ENCODE data around the gene FBXO40.

The FBXO40 gene

DNA sequence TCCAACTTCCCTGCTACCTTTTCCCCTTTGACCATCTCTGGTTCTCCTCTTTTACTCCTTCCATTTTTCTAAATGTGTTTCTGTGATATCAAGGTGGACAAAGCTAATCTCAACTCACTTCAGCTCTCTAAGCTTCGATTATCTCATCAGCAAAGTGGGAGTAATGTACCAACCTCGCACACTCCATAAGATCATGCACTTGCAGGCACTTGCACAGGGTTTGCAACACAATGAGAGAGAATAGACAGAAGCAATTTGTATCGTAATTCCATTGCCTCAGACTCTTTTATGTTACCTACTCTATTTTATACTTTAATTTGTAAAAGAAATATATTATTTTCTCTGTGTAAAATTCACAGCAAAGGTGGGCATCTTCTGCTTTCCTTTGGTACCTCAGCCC lies 40.4 kb upstream of the FBXO40 start:
- Histone ChIP-seq H3K27me3 (ENCODE audit: insufficient read depth, low read length) (no peaks in the 10 kb centered on the region), H2BK5ac (ENCODE audit: low read depth, low read length, poor library complexity) (no peak overlapping the region), H2AFZ (ENCODE audit: insufficient read depth, low read length, poor library complexity) (no peak overlapping the region), H4K91ac (ENCODE audit: low read depth, low read length) (no peak overlapping the region), H2BK12ac (ENCODE audit: low read length) (no peak overlapping the region), H2AK5ac (ENCODE audit: low read length) (no peak overlapping the region), H3K36me3 (ENCODE audit: control insufficient read depth in 1 of 2, insufficient read depth in 2 of 2, low read length in 2 of 2) (no peaks in the 10 kb centered on the region), H3K27ac (ENCODE audit: low read depth, low read length) (no peak overlapping the region), H3K4ac (ENCODE audit: low read depth, low read length) (no peak overlapping the region), H3K79me1 (ENCODE audit: low read length) (no peaks in the 10 kb centered on the region), H3K4me2 (ENCODE audit: low read length) (no peak overlapping the region), H3K14ac (ENCODE audit: low read length) (no peak overlapping the region), H3K9me3 (ENCODE audit: insufficient read depth, low read depth, low read length) (no peaks in the 10 kb centered on the region), H2BK120ac (ENCODE audit: insufficient read depth, low read length, poor library complexity) (no peak overlapping the region), H3K4me3 (ENCODE audit: low read depth, low read length) (no peak overlapping the region), H3K23ac (ENCODE audit: low read length) (no peak overlapping the region), H3K79me2 (ENCODE audit: control insufficient read depth, insufficient read depth, low read length, poor library complexity) (no peaks in the 10 kb centered on the region), H3K18ac (ENCODE audit: low read length) (no peak overlapping the region), H3K4me1 (ENCODE audit: control insufficient read depth in 1 of 2, insufficient read depth in 2 of 2, low read length in 2 of 2) (no peaks in the 10 kb centered on the region), H4K8ac (ENCODE audit: low read depth, low read length) (no peak overlapping the region), H3K9ac (ENCODE audit: low read length) (no peak overlapping the region), H4K12ac (ENCODE audit: low read depth, low read length) (no peak overlapping the region)
- DNase-seq: no peak
- no CpG with 5 or more reads among the region's 3 CpGs for WGBS (ENCODE audit: extremely low coverage, insufficient coverage, insufficient read length)

DNA sequence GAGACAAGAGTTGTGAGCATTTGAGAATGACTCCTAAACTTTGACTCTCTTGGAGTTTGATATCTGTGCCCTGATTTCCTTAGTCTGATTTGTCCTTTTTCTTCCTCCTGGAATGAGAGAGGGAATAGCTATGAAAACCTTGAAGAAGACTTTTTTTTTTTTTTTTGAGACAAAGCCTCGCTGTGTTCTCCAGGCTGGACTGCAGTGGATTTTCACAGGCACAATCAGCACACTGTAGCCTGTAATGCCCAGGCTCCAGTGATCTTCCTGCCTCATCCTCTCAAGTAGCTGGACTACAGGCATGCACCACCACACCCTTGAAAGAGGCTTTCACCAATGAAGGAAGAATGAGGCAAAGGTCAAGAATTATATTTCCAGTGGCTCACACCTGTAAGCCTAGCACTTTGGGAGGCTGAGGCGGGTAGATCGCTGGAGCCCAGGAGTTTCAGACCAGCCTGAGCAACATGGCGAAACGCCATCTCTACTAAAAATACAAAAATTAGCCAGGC lies 35.7 kb upstream of the FBXO40 start:
- no CpG with 5 or more reads among the region's 5 CpGs for WGBS (ENCODE audit: extremely low coverage, insufficient coverage, insufficient read length)
- Histone ChIP-seq H2BK5ac (ENCODE audit: low read depth, low read length, poor library complexity) (no peak overlapping the region), H3K4ac (ENCODE audit: low read depth, low read length) (no peak overlapping the region), H2BK12ac (ENCODE audit: low read length) (no peak overlapping the region), H3K36me3 (ENCODE audit: control insufficient read depth in 1 of 2, insufficient read depth in 2 of 2, low read length in 2 of 2) (no peaks in the 10 kb centered on the region), H3K14ac (ENCODE audit: low read length) (no peak overlapping the region), H3K9ac (ENCODE audit: low read length) (no peak overlapping the region), H3K9me3 (ENCODE audit: insufficient read depth, low read depth, low read length) (no peaks in the 10 kb centered on the region), H4K8ac (ENCODE audit: low read depth, low read length) (no peak overlapping the region), H3K18ac (ENCODE audit: low read length) (no peak overlapping the region), H3K4me1 (ENCODE audit: control insufficient read depth in 1 of 2, insufficient read depth in 2 of 2, low read length in 2 of 2) (no peaks in the 10 kb centered on the region), H2BK120ac (ENCODE audit: insufficient read depth, low read length, poor library complexity) (no peak overlapping the region), H3K4me3 (ENCODE audit: low read depth, low read length) (no peak overlapping the region), H3K27ac (ENCODE audit: low read depth, low read length) (no peak overlapping the region), H4K12ac (ENCODE audit: low read depth, low read length) (no peak overlapping the region), H2AK5ac (ENCODE audit: low read length) (no peak overlapping the region), H2AFZ (ENCODE audit: insufficient read depth, low read length, poor library complexity) (no peak overlapping the region), H4K91ac (ENCODE audit: low read depth, low read length) (no peak overlapping the region), H3K23ac (ENCODE audit: low read length) (no peak overlapping the region), H3K79me1 (ENCODE audit: low read length) (no peaks in the 10 kb centered on the region), H3K79me2 (ENCODE audit: control insufficient read depth, insufficient read depth, low read length, poor library complexity) (no peaks in the 10 kb centered on the region), H3K27me3 (ENCODE audit: insufficient read depth, low read length) (no peaks in the 10 kb centered on the region), H3K4me2 (ENCODE audit: low read length) (no peak overlapping the region)
- peak in 1 of 2 donors; percentile 39 for DNase-seq

DNA sequence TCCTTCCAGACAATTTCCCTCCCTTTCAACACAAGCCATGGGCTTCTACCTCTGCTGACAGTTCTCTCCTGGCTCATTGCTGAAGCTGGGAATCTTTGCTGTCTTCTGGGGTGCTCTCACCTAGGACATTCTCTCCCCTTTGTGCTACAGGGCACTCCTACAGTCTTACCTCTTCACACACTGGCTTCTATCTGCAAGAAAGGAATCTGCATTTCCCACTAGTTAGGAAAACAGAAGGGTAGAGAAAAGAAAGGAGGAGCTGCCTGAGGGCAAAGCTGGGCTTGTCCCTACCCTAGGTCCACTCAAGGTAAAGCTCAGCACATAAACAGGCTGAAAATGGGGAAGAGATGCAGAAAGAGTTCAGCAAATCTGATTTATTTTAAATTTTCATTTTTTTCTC lies 31.0 kb upstream of the FBXO40 start:
- Histone ChIP-seq H3K9ac (ENCODE audit: low read length) (no peak overlapping the region), H2AK5ac (ENCODE audit: low read length) (no peak overlapping the region), H3K79me1 (ENCODE audit: low read length) (no peaks in the 10 kb centered on the region), H3K79me2 (ENCODE audit: control insufficient read depth, insufficient read depth, low read length, poor library complexity) (no peaks in the 10 kb centered on the region), H4K12ac (ENCODE audit: low read depth, low read length) (no peak overlapping the region), H3K4me3 (ENCODE audit: low read depth, low read length) (no peak overlapping the region), H3K4ac (ENCODE audit: low read depth, low read length) (no peak overlapping the region), H3K18ac (ENCODE audit: low read length) (no peak overlapping the region), H4K91ac (ENCODE audit: low read depth, low read length) (no peak overlapping the region), H3K4me2 (ENCODE audit: low read length) (no peak overlapping the region), H2AFZ (ENCODE audit: insufficient read depth, low read length, poor library complexity) (no peak overlapping the region), H3K4me1 (ENCODE audit: control insufficient read depth in 1 of 2, insufficient read depth in 2 of 2, low read length in 2 of 2) (no peaks in the 10 kb centered on the region), H3K9me3 (ENCODE audit: insufficient read depth, low read depth, low read length) (no peaks in the 10 kb centered on the region), H3K27me3 (ENCODE audit: insufficient read depth, low read length) (no peaks in the 10 kb centered on the region), H2BK120ac (ENCODE audit: insufficient read depth, low read length, poor library complexity) (no peak overlapping the region), H3K27ac (ENCODE audit: low read depth, low read length) (no peak overlapping the region), H3K36me3 (ENCODE audit: control insufficient read depth in 1 of 2, insufficient read depth in 2 of 2, low read length in 2 of 2) (no peaks in the 10 kb centered on the region), H2BK12ac (ENCODE audit: low read length) (peak overlapping the region; percentile 66), H3K14ac (ENCODE audit: low read length) (peak overlapping the region; percentile 37), H4K8ac (ENCODE audit: low read depth, low read length) (peak overlapping the region; percentile 56), H3K23ac (ENCODE audit: low read length) (no peak overlapping the region), H2BK5ac (ENCODE audit: low read depth, low read length, poor library complexity) (no peak overlapping the region)
- peak in 1 of 2 donors; percentile 12 for DNase-seq

DNA sequence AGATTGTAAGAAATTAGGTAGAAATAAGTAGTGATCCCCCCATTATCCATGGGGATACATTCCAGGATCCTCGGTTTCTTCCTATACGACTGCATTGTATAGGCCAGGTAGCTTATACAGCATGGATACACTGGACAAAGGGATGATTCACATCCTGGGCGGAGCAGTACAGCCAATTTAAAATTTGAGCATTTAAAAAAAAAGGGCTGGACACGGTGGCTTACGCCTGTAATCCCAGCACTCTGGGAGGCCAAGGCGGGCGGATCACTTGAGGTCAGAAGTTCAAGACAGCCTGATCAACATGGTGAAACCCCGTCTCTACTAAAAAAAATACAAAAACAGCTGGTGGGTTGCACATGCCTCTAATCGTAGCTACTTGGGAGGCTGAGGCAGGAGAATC lies 26.4 kb upstream of the FBXO40 start:
- Histone ChIP-seq H4K91ac (ENCODE audit: low read depth, low read length) (no peak overlapping the region), H3K9me3 (ENCODE audit: insufficient read depth, low read depth, low read length) (no peaks in the 10 kb centered on the region), H3K27ac (ENCODE audit: low read depth, low read length) (no peak overlapping the region), H3K14ac (ENCODE audit: low read length) (no peak overlapping the region), H2BK5ac (ENCODE audit: low read depth, low read length, poor library complexity) (no peak overlapping the region), H3K36me3 (ENCODE audit: control insufficient read depth in 1 of 2, insufficient read depth in 2 of 2, low read length in 2 of 2) (no peaks in the 10 kb centered on the region), H2AK5ac (ENCODE audit: low read length) (no peak overlapping the region), H2BK120ac (ENCODE audit: insufficient read depth, low read length, poor library complexity) (no peak overlapping the region), H3K4ac (ENCODE audit: low read depth, low read length) (no peak overlapping the region), H3K4me3 (ENCODE audit: low read depth, low read length) (no peak overlapping the region), H4K12ac (ENCODE audit: low read depth, low read length) (no peak overlapping the region), H3K27me3 (ENCODE audit: insufficient read depth, low read length) (no peaks in the 10 kb centered on the region), H3K9ac (ENCODE audit: low read length) (no peak overlapping the region), H2BK12ac (ENCODE audit: low read length) (no peak overlapping the region), H3K23ac (ENCODE audit: low read length) (no peak overlapping the region), H2AFZ (ENCODE audit: insufficient read depth, low read length, poor library complexity) (no peak overlapping the region), H4K8ac (ENCODE audit: low read depth, low read length) (no peak overlapping the region), H3K4me2 (ENCODE audit: low read length) (no peak overlapping the region), H3K18ac (ENCODE audit: low read length) (no peak overlapping the region), H3K79me2 (ENCODE audit: control insufficient read depth, insufficient read depth, low read length, poor library complexity) (no peaks in the 10 kb centered on the region), H3K4me1 (ENCODE audit: control insufficient read depth in 1 of 2, insufficient read depth in 2 of 2, low read length in 2 of 2) (no peaks in the 10 kb centered on the region), H3K79me1 (ENCODE audit: low read length) (no peaks in the 10 kb centered on the region)
- DNase-seq: no peak
- WGBS (ENCODE audit: extremely low coverage, insufficient coverage, insufficient read length): no CpG with 5 or more reads among the region's 9 CpGs
